HL-60 (cell line): Measurements from ENCODE around the gene MOGAT3.

Source experiments
- GABPA ChIP-seq: IDR thresholded peaks from 2 replicates; pipeline ENCODE4 v1.6.1; 2012; ENCODE audit warnings: low read depth
- POLR2AphosphoS5 ChIP-seq: IDR thresholded peaks from 2 replicates; pipeline ENCODE4 v1.6.1; 2012; ENCODE audit warnings: low read depth
- TF ChIP-seq, protein P1 (sequence below): IDR thresholded peaks from one replicate; pipeline ENCODE4 v1.5.1; 2011; ENCODE audit warnings: low read length, control low read depth, inconsistent platforms; ENCODE audit not compliant: insufficient read depth

DNA sequence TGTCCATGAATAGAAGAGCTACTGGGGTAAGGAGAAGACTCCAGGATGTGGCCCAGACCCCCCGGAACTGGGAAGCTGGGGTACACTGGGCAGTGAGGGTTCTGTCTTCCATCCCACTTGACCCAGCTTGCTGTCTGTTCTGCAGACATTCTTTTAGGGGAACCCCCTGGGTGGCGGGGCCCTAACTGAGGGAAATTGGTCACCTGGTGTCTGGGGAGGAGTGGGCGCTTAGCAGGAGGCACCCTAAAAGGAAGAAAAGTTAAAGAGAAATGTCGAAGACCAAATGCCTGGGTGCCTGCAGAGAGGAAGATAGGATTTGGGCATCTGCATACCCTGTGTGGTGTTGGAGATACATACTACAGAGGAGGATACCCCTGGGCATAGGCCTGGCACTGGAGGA, 45.5 kb downstream of the MOGAT3 start:
- no peak for TF ChIP-seq GABPA
- TF ChIP-seq, protein P1, sequence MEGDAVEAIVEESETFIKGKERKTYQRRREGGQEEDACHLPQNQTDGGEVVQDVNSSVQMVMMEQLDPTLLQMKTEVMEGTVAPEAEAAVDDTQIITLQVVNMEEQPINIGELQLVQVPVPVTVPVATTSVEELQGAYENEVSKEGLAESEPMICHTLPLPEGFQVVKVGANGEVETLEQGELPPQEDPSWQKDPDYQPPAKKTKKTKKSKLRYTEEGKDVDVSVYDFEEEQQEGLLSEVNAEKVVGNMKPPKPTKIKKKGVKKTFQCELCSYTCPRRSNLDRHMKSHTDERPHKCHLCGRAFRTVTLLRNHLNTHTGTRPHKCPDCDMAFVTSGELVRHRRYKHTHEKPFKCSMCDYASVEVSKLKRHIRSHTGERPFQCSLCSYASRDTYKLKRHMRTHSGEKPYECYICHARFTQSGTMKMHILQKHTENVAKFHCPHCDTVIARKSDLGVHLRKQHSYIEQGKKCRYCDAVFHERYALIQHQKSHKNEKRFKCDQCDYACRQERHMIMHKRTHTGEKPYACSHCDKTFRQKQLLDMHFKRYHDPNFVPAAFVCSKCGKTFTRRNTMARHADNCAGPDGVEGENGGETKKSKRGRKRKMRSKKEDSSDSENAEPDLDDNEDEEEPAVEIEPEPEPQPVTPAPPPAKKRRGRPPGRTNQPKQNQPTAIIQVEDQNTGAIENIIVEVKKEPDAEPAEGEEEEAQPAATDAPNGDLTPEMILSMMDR = no peak
- no peak for TF ChIP-seq POLR2AphosphoS5
